IMR-90 (cell line): Measurements from ENCODE around the gene PEAK1. TPM values are rescaled to one million over a fixed set of nuclear protein-coding genes. Genes with fewer than 3 reads are reported as not detected.

ENCODE experiments used
- ATAC-seq: fragments of 200-7000 bp; cut with Tn5 transposase; 2 replicates; pipeline ENCODE4 v1.9.1; 2020; ENCODE audit warnings: low read depth, mild to moderate bottlenecking, moderate library complexity
- BruUV-seq: library from RNA; stranded (reverse); fragments of 400-500 nt; replicated peaks from 2 replicates; lab custom pipeline; 2021; lab: Mats Ljungman, UMichigan
- CTCF ChIA-PET: fragments of 300-600 bp; formaldehyde crosslinking; extraction: SDS; loops from one replicate; lab custom pipeline; 2021; ENCODE audit warnings: antibody characterized with exemption; lab: Yijun Ruan, JAX
- POLR2A ChIA-PET: fragments of 300-600 bp; sonication (Branson Sonifier 250); formaldehyde crosslinking; loops from one replicate; lab custom pipeline; 2022; ENCODE audit warnings: antibody characterized with exemption; ENCODE audit not compliant: unreplicated experiment; lab: Charles Lee
- DNase-seq: peaks from one replicate; pipeline ENCODE4 v3.0.0; 2013
- H2AFZ ChIP-seq: replicated peaks from 2 replicates; pipeline ENCODE3; 2013; ENCODE audit warnings: low read length, mild to moderate bottlenecking; ENCODE audit not compliant: poor library complexity
- H2AK5ac ChIP-seq: 2 replicates; pipeline ENCODE4 v1.6.1; 2013; ENCODE audit warnings: low read depth, low read length, inconsistent platforms
- H2AK9ac ChIP-seq: replicated peaks from 2 replicates; pipeline ENCODE3; 2013; ENCODE audit warnings: mild to moderate bottlenecking, low read depth, low read length, moderate library complexity; ENCODE audit not compliant: poor library complexity
- H2BK120ac ChIP-seq: 2 replicates; pipeline ENCODE4 v1.6.1; 2013; ENCODE audit warnings: low read depth, low read length, inconsistent platforms
- H2BK15ac ChIP-seq: 3 replicates; pipeline ENCODE4 v1.6.1; 2013; ENCODE audit warnings: low read depth, low read length, inconsistent platforms
- H2BK20ac ChIP-seq: 2 replicates; pipeline ENCODE4 v1.6.1; 2013; ENCODE audit warnings: low read depth, mild to moderate bottlenecking, inconsistent platforms, low read length, moderate library complexity
- H2BK5ac ChIP-seq: 2 replicates; pipeline ENCODE4 v1.6.1; 2013; ENCODE audit warnings: mild to moderate bottlenecking, low read depth, low read length, inconsistent platforms; ENCODE audit not compliant: poor library complexity, severe bottlenecking
- H3K14ac ChIP-seq: replicated peaks from 2 replicates; pipeline ENCODE4 v1.6.1; 2013; ENCODE audit warnings: low read depth, low read length, inconsistent platforms
- H3K18ac ChIP-seq: 2 replicates; pipeline ENCODE4 v1.6.1; 2013; ENCODE audit warnings: low read depth, low read length, control low read depth
- H3K23ac ChIP-seq: 2 replicates; pipeline ENCODE4 v1.6.1; 2013; ENCODE audit warnings: low read depth, low read length, inconsistent platforms
- H3K27ac ChIP-seq: 2 replicates; pipeline ENCODE4 v1.5.1; 2013; ENCODE audit warnings: mild to moderate bottlenecking, control low read depth, low read length; ENCODE audit not compliant: insufficient read depth
- H3K27me3 ChIP-seq: 2 replicates; pipeline ENCODE4 v1.6.1; 2013; ENCODE audit warnings: low read length; ENCODE audit not compliant: control insufficient read depth, insufficient read depth
- H3K36me3 ChIP-seq: 2 replicates; pipeline ENCODE4 v1.6.1; 2013; ENCODE audit warnings: low read length, mixed read lengths; ENCODE audit not compliant: control insufficient read depth, insufficient read depth
- H3K4ac ChIP-seq: 2 replicates; pipeline ENCODE4 v1.6.1; 2013; ENCODE audit warnings: low read depth, low read length, inconsistent platforms
- H3K4me1 ChIP-seq: 2 replicates; pipeline ENCODE4 v1.6.1; 2013; ENCODE audit warnings: low read length, mixed read lengths; ENCODE audit not compliant: control insufficient read depth, insufficient read depth
- H3K4me2 ChIP-seq: 2 replicates; pipeline ENCODE4 v1.6.1; 2013; ENCODE audit warnings: low read depth, mild to moderate bottlenecking, control low read depth, low read length, moderate library complexity
- H3K4me3 ChIP-seq: 2 replicates; pipeline ENCODE4 v1.5.1; 2013; ENCODE audit warnings: low read depth, mild to moderate bottlenecking, control low read depth, low read length, moderate library complexity; ENCODE audit not compliant: insufficient read depth
- H3K56ac ChIP-seq: 2 replicates; pipeline ENCODE4 v1.6.1; 2013; ENCODE audit warnings: low read length, inconsistent platforms; ENCODE audit not compliant: insufficient read depth; ENCODE audit errors: extremely low read depth
- H3K79me1 ChIP-seq, 2 experiments: 2 replicates each; pipeline ENCODE4 v1.6.1; 2013; ENCODE audit warnings: low read length in 2 of 2, inconsistent platforms in 1 of 2, low read depth in 1 of 2
- H3K9ac ChIP-seq: 2 replicates; pipeline ENCODE4 v1.6.1; 2013; ENCODE audit warnings: low read depth, low read length, control low read depth
- H3K9me1 ChIP-seq: 2 replicates; pipeline ENCODE4 v1.6.1; 2013; ENCODE audit warnings: low read length, inconsistent platforms; ENCODE audit not compliant: insufficient read depth
- H3K9me3 ChIP-seq: 2 replicates; pipeline ENCODE4 v1.6.1; 2013; ENCODE audit warnings: low read length; ENCODE audit not compliant: control insufficient read depth, insufficient read depth
- H4K20me1 ChIP-seq: 2 replicates; pipeline ENCODE4 v1.6.1; 2013; ENCODE audit warnings: low read length, inconsistent platforms; ENCODE audit not compliant: insufficient read depth
- H4K5ac ChIP-seq: 2 replicates; pipeline ENCODE4 v1.6.1; 2013; ENCODE audit warnings: mild to moderate bottlenecking, low read depth, low read length, control low read depth
- H4K8ac ChIP-seq, 2 experiments: 2 replicates each; pipeline ENCODE4 v1.6.1; 2013; ENCODE audit warnings: low read depth in 2 of 2, low read length in 2 of 2, control low read depth in 1 of 2, inconsistent platforms in 1 of 2
- H4K91ac ChIP-seq: 2 replicates; pipeline ENCODE4 v1.6.1; 2013; ENCODE audit warnings: low read depth, low read length, inconsistent platforms; ENCODE audit not compliant: insufficient read depth
- BHLHE40 ChIP-seq: fragments of 150-350 bp; IDR thresholded peaks from 2 replicates; pipeline ENCODE4 v1.6.1; 2016; ENCODE audit warnings: mild to moderate bottlenecking, low read depth, low read length
- CEBPB ChIP-seq: IDR thresholded peaks from 2 replicates; pipeline ENCODE4 v1.6.1; 2012; ENCODE audit warnings: low read depth, low read length, improper control_type of control experiment
- CHD1 ChIP-seq: IDR thresholded peaks from 2 replicates; pipeline ENCODE4 v1.6.1; 2012; ENCODE audit warnings: low read depth, low read length, improper control_type of control experiment
- CTCF ChIP-seq: conservative IDR thresholded peaks from 2 replicates; pipeline ENCODE4 v1.5.1; 2012; ENCODE audit warnings: mild to moderate bottlenecking, low read depth, low read length, improper control_type of control experiment
- FOS ChIP-seq: fragments of 150-350 bp; IDR thresholded peaks from 2 replicates; pipeline ENCODE4 v1.6.1; 2016; ENCODE audit warnings: low read depth, low read length
- MAFK ChIP-seq: IDR thresholded peaks from 2 replicates; pipeline ENCODE4 v1.6.1; 2012; ENCODE audit warnings: low read depth, low read length, improper control_type of control experiment
- MAZ ChIP-seq: IDR thresholded peaks from 2 replicates; pipeline ENCODE4 v1.6.1; 2012; ENCODE audit warnings: low read depth, mild to moderate bottlenecking, low read length, improper control_type of control experiment, moderate library complexity, borderline replicate concordance
- MXI1 ChIP-seq: IDR thresholded peaks from 2 replicates; pipeline ENCODE4 v1.6.1; 2012; ENCODE audit warnings: low read depth, mild to moderate bottlenecking, low read length, moderate library complexity, borderline replicate concordance
- NFE2L2 ChIP-seq: fragments of 150-350 bp; IDR thresholded peaks from 2 replicates; pipeline ENCODE4 v1.6.1; 2016; ENCODE audit warnings: low read depth, mild to moderate bottlenecking, low read length
- POLR2A ChIP-seq: IDR thresholded peaks from 2 replicates; pipeline ENCODE4 v1.6.1; 2012; ENCODE audit warnings: mild to moderate bottlenecking, low read depth, low read length
- RAD21 ChIP-seq: IDR thresholded peaks from 2 replicates; pipeline ENCODE4 v1.6.1; 2012; ENCODE audit warnings: low read length, improper control_type of control experiment
- RCOR1 ChIP-seq: IDR thresholded peaks from 2 replicates; pipeline ENCODE4 v1.6.1; 2012; ENCODE audit warnings: mild to moderate bottlenecking, low read length, improper control_type of control experiment; ENCODE audit not compliant: insufficient replicate concordance
- RFX5 ChIP-seq: IDR thresholded peaks from 2 replicates; pipeline ENCODE4 v1.8.0; 2012; ENCODE audit warnings: low read depth, mild to moderate bottlenecking, low read length, moderate library complexity
- SMC3 ChIP-seq: fragments of 150-350 bp; IDR thresholded peaks from 2 replicates; pipeline ENCODE4 v1.6.1; 2016; ENCODE audit warnings: low read depth, mild to moderate bottlenecking, antibody characterized with exemption, low read length, moderate library complexity
- WGBS, 2 experiments: methylation state at CpG; one replicate each; pipeline versions ENCODE4 v1.1.5 to v1.1.7; 2013; ENCODE audit warnings: missing lambda C conversion rate in 2 of 2; ENCODE audit not compliant: insufficient read length in 1 of 2; ENCODE audit errors: extremely low coverage in 2 of 2; 5-methylcytosine and 5-hydroxymethylcytosine counted together
- dilution Hi-C: fragments of 300-500 bp; cut with HindIII; formaldehyde crosslinking; loops from one replicate; pipeline ENCODE4 v1.14.3; 2018; ENCODE audit warnings: low sequenced_read_pairs; ENCODE audit not compliant: unreplicated experiment
- in situ Hi-C: fragments of 300-500 bp; cut with MboI; formaldehyde crosslinking; loops from 3 replicates; pipeline ENCODE4 v1.14.3; 2019; ENCODE audit warnings: low sequenced_read_pairs, inconsistent platforms, mixed read lengths
- intact Hi-C: fragments of 100-400 bp; cut with micrococcal nuclease; formaldehyde crosslinking; loops from 2 replicates; pipeline ENCODE4 v1.10.0; 2022
- polyA plus RNA-seq, 3 experiments: library from polyadenylated mRNA; depleted of rRNA; stranded (reverse); fragments of >200 nt; gene quantifications; 2 replicates each; pipeline ENCODE4 v1.2.3, GENCODE V29; 2012; ENCODE audit warnings: low replicate concordance in 1 of 3
- total RNA-seq: library from RNA; depleted of rRNA; stranded (reverse); fragments of >200 nt; gene quantifications from 2 replicates; pipeline ENCODE4 v1.2.3, GENCODE V29; 2012
- TF ChIP-seq, protein P1 (sequence below): fragments of 150-350 bp; IDR thresholded peaks from 2 replicates; pipeline ENCODE4 v1.6.1; 2017; ENCODE audit warnings: mild to moderate bottlenecking, antibody characterized with exemption, low read length, low read depth
- TF ChIP-seq, protein P2 (sequence below): fragments of 150-350 bp; IDR thresholded peaks from 2 replicates; pipeline ENCODE4 v1.6.1; 2016; ENCODE audit warnings: low read depth, mild to moderate bottlenecking, low read length, moderate library complexity, borderline replicate concordance

The PEAK1 gene
- total and polyA plus RNA-seq, 2 of the 4 experiments (the other 2 are of a cell fraction) = 21.5 to 43.9 TPM

DNA sequence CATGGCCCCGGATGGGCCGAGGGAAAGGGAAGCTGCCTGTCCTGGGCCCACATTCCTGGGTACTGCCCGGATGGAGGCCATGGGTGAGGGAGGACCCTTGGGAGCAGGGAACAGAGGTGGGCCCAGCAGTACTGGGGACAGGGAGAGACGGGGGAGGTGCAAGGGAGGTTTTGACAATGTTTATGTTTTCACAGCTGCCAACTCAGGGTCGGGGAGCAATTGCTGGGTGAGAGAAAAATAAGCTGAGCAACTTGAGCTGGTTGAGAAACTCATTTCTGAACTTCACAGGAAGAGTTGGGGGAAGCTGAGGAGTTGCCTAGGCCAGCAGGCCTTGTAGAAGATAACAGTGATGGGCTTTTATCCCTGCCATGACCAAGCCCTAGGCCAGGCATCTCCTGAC lies 337.9 kb downstream of the PEAK1 start:
- peak overlapping the region; percentile 26 for H2AK9ac ChIP-seq
- in situ Hi-C loops = no loop called here
- dilution Hi-C loops = no loop called here
- no peak overlapping the region for H3K9ac ChIP-seq
- no peak overlapping the region for H3K4me3 ChIP-seq
- peak overlapping the region; percentile 44 for H2AFZ ChIP-seq
- no peak overlapping the region for H2BK15ac ChIP-seq
- WGBS, 2 experiments = no CpG with 5 or more reads among the region's 5 CpGs
- no peak overlapping the region for H2BK20ac ChIP-seq
- ChIA-PET POLR2A (interaction anchor here (0.6 kb wide), 1 partner anchor 508 kb away, joined by 6 read pairs; no protein-coding TSS in a partner anchor), CTCF (interaction anchor here (0.8 kb wide), 1 partner anchor 11 kb away, joined by 3 read pairs; the partner anchor contains the start of gene TSPAN3)
- peak overlapping the region; percentile 32; the same call in 1 of the 2 replicates for H3K4ac ChIP-seq
- intact Hi-C loops = no loop called here
- ATAC-seq (peak; percentile 50), DNase-seq (peak; percentile 40)
- H3K4me2 ChIP-seq = no peak overlapping the region
- no TSS peak for BruUV-seq
- no peak overlapping the region for H4K91ac ChIP-seq
- no peaks in the 10 kb centered on the region for H3K9me3 ChIP-seq
- H4K8ac ChIP-seq = peak overlapping the region in 1 of 2 experiments; percentile 7; a peak in 1 of 4 replicates
- TF ChIP-seq, protein P1, sequence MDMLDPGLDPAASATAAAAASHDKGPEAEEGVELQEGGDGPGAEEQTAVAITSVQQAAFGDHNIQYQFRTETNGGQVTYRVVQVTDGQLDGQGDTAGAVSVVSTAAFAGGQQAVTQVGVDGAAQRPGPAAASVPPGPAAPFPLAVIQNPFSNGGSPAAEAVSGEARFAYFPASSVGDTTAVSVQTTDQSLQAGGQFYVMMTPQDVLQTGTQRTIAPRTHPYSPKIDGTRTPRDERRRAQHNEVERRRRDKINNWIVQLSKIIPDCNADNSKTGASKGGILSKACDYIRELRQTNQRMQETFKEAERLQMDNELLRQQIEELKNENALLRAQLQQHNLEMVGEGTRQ = no peak
- TF ChIP-seq SMC3 (no peak), MAFK (no peak), RFX5 (no peak), BHLHE40 (no peak), POLR2A (no peak), RCOR1 (no peak), RAD21 (no peak), FOS (no peak), CHD1 (no peak), CEBPB (no peak), MXI1 (no peak), CTCF (no peak), MAZ (no peak), NFE2L2 (no peak)
- TF ChIP-seq, protein P2, sequence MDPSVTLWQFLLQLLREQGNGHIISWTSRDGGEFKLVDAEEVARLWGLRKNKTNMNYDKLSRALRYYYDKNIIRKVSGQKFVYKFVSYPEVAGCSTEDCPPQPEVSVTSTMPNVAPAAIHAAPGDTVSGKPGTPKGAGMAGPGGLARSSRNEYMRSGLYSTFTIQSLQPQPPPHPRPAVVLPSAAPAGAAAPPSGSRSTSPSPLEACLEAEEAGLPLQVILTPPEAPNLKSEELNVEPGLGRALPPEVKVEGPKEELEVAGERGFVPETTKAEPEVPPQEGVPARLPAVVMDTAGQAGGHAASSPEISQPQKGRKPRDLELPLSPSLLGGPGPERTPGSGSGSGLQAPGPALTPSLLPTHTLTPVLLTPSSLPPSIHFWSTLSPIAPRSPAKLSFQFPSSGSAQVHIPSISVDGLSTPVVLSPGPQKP = no peak
- H4K20me1 ChIP-seq = no peaks in the 10 kb centered on the region
- H3K27ac ChIP-seq = no peak overlapping the region
- no peak overlapping the region for H3K14ac ChIP-seq
- H2AK5ac ChIP-seq = no peak overlapping the region
- H3K9me1 ChIP-seq = peaks cover 13% of the 10 kb centered on the region
- H3K18ac ChIP-seq = no peak overlapping the region
- no peaks in the 10 kb centered on the region for H3K27me3 ChIP-seq
- peaks cover 18% of the 10 kb centered on the region for H3K4me1 ChIP-seq
- H3K36me3 ChIP-seq = no peaks in the 10 kb centered on the region
- H2BK5ac ChIP-seq = no peak overlapping the region
- H4K5ac ChIP-seq = no peak overlapping the region
- H3K79me1 ChIP-seq = no peaks in the 10 kb centered on the region
- no peak overlapping the region for H2BK120ac ChIP-seq
- no peak overlapping the region for H3K56ac ChIP-seq
- no peak overlapping the region for H3K23ac ChIP-seq
